HUES48 (cell line): Measurements from ENCODE around the gene TSC1.
"Not testable (repeated sequence)": the region's sequence is repeated elsewhere in the genome, so short reads cannot be mapped to it uniquely, and the experiment has no call there.

Experiments used
- H3K27ac ChIP-seq: one replicate; pipeline ENCODE4 v1.7.0; 2013; ENCODE audit warnings: low read depth, low read length, inconsistent platforms
- H3K27me3 ChIP-seq: 2 replicates; pipeline ENCODE4 v1.6.1; 2013; ENCODE audit warnings: mild to moderate bottlenecking, low read length; ENCODE audit not compliant: control insufficient read depth, insufficient read depth
- H3K36me3 ChIP-seq: 2 replicates; pipeline ENCODE4 v1.6.1; 2013; ENCODE audit warnings: low read length; ENCODE audit not compliant: control insufficient read depth, insufficient read depth
- H3K4me1 ChIP-seq: 2 replicates; pipeline ENCODE4 v1.6.1; 2013; ENCODE audit warnings: mild to moderate bottlenecking, low read length; ENCODE audit not compliant: control insufficient read depth, insufficient read depth
- H3K4me3 ChIP-seq: 2 replicates; pipeline ENCODE4 v1.5.1; 2013; ENCODE audit warnings: mild to moderate bottlenecking, low read depth, low read length
- H3K9ac ChIP-seq: 2 replicates; pipeline ENCODE4 v1.6.1; 2013; ENCODE audit warnings: mild to moderate bottlenecking, low read depth, low read length, moderate library complexity
- H3K9me3 ChIP-seq: 2 replicates; pipeline ENCODE4 v1.6.1; 2013; ENCODE audit warnings: low read length; ENCODE audit not compliant: control insufficient read depth, insufficient read depth

TSC1 gene

DNA sequence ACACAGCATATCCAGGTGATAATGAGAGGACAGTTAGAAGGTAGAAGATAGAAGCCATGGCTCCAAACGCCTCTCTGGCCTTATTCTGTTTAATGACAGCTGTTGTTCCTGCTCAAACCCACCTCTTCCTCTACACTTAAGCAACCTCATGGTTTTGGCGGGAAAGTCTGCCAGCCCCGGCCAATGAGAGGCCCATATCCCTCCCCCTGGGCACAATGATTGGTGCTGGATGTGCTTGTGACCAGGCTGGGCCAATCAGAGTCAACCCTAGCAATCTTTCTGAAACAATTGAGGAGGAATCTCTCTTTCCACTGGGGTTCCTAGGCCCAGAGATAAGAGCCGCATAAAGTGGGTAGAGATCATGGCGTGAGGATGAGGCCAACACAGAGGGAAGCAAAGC lies 29.3 kb upstream of the TSC1 start:
- Histone ChIP-seq H3K9me3 (no peaks in the 10 kb centered on the region), H3K27ac (no peak overlapping the region), H3K4me1 (peaks cover 3% of the 10 kb centered on the region), H3K36me3 (no peaks in the 10 kb centered on the region), H3K9ac (no peak overlapping the region), H3K27me3 (peaks cover 14% of the 10 kb centered on the region), H3K4me3 (no peak overlapping the region)

DNA sequence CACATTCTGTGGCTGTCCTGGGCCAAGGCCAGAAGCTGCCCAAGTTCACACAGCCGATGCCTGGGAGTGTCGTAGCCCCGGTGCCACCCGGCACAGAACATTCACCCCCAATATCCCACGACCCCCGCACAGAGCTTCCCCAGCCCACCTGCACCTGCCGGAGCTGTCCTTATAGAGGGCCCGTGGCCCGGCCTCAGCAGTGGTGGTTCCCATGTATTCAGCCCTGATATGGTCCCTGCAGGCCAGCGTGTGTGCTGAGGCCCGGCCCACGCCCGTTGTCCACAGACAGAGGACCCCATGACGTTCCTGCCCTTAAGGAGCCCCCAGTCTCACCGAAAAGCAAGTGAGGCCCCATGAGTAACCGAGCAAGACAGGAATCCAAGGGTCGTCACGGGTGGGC lies 28.8 kb upstream of the TSC1 start:
- no peak overlapping the region for H3K9ac ChIP-seq
- H3K4me3 ChIP-seq: no peak overlapping the region
- H3K27me3 ChIP-seq: peaks cover 9% of the 10 kb centered on the region
- H3K27ac ChIP-seq: no peak overlapping the region
- no peaks in the 10 kb centered on the region for H3K36me3 ChIP-seq
- H3K4me1 ChIP-seq: no peaks in the 10 kb centered on the region; the same call in 1 of the 2 replicates
- H3K9me3 ChIP-seq: no peaks in the 10 kb centered on the region

GRCh38 chr9:132970324-132971062 lies 26.1 kb upstream of the TSC1 start:
- no peak overlapping the region for H3K4me3 ChIP-seq
- no peaks in the 10 kb centered on the region for H3K4me1 ChIP-seq
- H3K27me3 ChIP-seq: peaks cover 7% of the 10 kb centered on the region
- H3K27ac ChIP-seq: no peak overlapping the region
- no peaks in the 10 kb centered on the region for H3K36me3 ChIP-seq
- no peak overlapping the region for H3K9ac ChIP-seq
- no peaks in the 10 kb centered on the region for H3K9me3 ChIP-seq

- Histone ChIP-seq H3K4me1 (no peaks in the 10 kb centered on the region), H3K9me3 (no peaks in the 10 kb centered on the region), H3K9ac (no peak overlapping the region), H3K27me3 (peaks cover 7% of the 10 kb centered on the region; the same call in 1 of the 2 replicates), H3K36me3 (no peaks in the 10 kb centered on the region), H3K4me3 (no peak overlapping the region), H3K27ac (no peak overlapping the region)
Observed at GRCh38 chr9:132969783-132970182, 25.4 kb upstream of the TSC1 start.

DNA sequence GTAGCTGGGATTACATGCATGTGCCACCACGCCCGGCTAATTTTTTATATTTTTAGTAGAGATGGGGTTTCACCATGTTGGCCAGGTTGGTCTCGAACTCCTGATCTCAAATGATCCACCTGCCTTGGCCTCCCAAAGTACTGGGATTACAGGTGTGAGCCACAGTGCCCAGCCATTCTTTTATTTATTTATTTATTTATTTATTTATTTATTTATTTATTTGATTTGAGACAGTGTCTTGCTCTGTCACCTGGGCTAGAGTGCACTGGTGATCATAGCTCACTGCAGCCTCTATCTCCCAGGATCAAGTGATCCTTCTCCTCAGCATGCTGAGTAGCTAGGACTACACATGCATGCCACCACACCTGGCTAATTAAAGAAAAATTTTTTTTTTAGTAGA lies 23.5 kb upstream of the TSC1 start:
- not testable (repeated sequence) for H3K4me1 ChIP-seq, H3K9me3 ChIP-seq, H3K36me3 ChIP-seq, H3K27ac ChIP-seq, H3K27me3 ChIP-seq, H3K4me3 ChIP-seq, H3K9ac ChIP-seq

DNA sequence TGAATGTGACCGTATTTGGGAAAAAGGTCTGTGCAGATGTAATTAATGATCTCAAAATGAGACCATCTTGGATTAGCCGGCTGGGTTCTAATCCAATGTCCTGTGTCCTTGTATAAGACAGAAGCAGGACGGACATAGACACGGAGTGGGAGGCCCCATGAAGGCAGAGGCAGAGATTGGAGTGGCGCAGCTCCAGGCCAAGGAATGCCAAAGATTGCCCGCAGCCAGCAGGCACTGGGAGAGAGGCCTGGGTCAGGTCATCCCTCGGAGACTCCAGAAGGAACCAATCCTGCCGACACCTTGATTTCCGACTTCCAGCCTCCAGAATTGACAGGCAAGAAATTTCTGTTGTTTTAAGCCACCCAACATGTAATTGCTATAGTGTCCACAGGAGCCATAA lies 21.1 kb upstream of the TSC1 start:
- H3K9me3 ChIP-seq: no peaks in the 10 kb centered on the region
- no peak overlapping the region for H3K9ac ChIP-seq
- H3K27me3 ChIP-seq: no peaks in the 10 kb centered on the region
- H3K4me3 ChIP-seq: no peak overlapping the region
- no peaks in the 10 kb centered on the region for H3K36me3 ChIP-seq
- H3K27ac ChIP-seq: no peak overlapping the region
- H3K4me1 ChIP-seq: no peaks in the 10 kb centered on the region

- Histone ChIP-seq H3K27ac (no peak overlapping the region), H3K9ac (no peak overlapping the region), H3K4me3 (no peak overlapping the region), H3K4me1 (no peaks in the 10 kb centered on the region), H3K36me3 (no peaks in the 10 kb centered on the region), H3K27me3 (no peaks in the 10 kb centered on the region; the same call in 1 of the 2 replicates), H3K9me3 (no peaks in the 10 kb centered on the region)
Observed at GRCh38 chr9:132961002-132961401, 16.6 kb upstream of the TSC1 start.

DNA sequence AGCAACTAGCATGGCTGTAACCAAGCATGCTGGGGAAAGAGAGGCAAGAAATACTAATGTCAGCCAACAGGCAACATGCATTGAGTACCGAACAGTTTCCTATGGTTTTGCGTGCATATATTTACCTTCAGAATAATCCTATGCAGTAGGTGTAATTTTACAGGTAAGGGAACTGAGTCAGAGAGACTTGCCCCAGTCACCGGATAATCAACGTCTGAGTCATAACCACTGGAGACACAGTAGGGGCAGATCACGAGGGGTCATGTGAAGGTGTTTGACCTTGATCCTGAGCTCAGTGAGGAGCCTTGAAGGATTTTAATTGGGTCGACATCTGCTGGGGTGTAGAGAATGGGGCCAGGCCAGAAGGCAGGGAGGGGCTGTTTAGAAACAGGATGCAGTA lies 13.4 kb upstream of the TSC1 start:
- H3K27me3 ChIP-seq: no peaks in the 10 kb centered on the region; the same call in 1 of the 2 replicates
- H3K4me3 ChIP-seq: no peak overlapping the region
- H3K27ac ChIP-seq: no peak overlapping the region
- H3K9ac ChIP-seq: no peak overlapping the region
- H3K4me1 ChIP-seq: no peaks in the 10 kb centered on the region
- H3K36me3 ChIP-seq: no peaks in the 10 kb centered on the region
- no peaks in the 10 kb centered on the region for H3K9me3 ChIP-seq

DNA sequence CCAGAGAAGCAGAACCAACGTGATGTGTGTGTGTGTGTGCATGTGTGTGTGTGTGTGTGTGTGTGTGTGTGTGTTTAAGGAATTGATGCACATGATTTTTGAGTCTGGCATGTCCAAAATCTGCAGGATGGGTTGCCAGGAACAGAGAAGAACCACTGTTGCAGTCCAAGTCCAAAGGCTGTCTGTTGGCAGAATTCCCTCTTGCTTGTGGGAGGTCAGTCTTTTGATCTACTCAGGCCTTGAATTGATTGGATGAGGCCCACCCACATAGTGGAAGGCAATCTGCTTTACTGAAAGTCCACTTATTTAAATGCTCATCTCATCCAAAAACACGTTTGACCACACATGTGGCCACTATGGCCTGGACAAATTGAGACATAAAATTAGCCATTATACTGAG lies 11.4 kb upstream of the TSC1 start:
- no peak overlapping the region for H3K4me3 ChIP-seq
- H3K27ac ChIP-seq: no peak overlapping the region
- no peaks in the 10 kb centered on the region; the same call in 1 of the 2 replicates for H3K27me3 ChIP-seq
- no peaks in the 10 kb centered on the region for H3K36me3 ChIP-seq
- H3K9me3 ChIP-seq: no peaks in the 10 kb centered on the region
- no peak overlapping the region for H3K9ac ChIP-seq
- H3K4me1 ChIP-seq: no peaks in the 10 kb centered on the region

DNA sequence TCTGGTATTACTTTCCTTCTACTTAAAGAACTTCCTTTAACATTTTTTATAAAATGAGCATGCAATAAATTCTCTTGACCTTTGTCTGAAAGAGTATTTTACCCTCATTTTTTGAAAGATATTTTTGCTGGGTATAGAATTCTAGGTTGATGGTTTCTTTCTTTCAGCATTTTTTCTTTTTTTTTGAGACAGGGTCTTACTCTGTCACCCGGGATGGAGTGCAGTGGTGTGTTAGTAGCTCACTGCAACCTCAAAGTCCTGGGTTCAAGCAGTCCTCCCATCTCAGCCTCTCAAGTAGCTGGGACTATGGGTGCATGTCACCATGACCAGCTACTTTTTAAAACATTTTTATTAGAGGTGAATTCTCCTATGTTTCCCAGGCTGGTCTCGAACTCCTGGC lies 10.7 kb upstream of the TSC1 start:
- Histone ChIP-seq H3K4me1 (no peaks in the 10 kb centered on the region), H3K27me3 (no peaks in the 10 kb centered on the region; the same call in 1 of the 2 replicates), H3K4me3 (no peak overlapping the region), H3K27ac (no peak overlapping the region), H3K36me3 (no peaks in the 10 kb centered on the region), H3K9me3 (no peaks in the 10 kb centered on the region), H3K9ac (no peak overlapping the region)

- Histone ChIP-seq H3K9ac (no peak overlapping the region), H3K4me1 (peaks cover 13% of the 10 kb centered on the region), H3K4me3 (no peak overlapping the region), H3K36me3 (no peaks in the 10 kb centered on the region), H3K9me3 (no peaks in the 10 kb centered on the region), H3K27ac (no peak overlapping the region), H3K27me3 (no peaks in the 10 kb centered on the region)
Observed at GRCh38 chr9:132949709-132950108, 5.3 kb upstream of the TSC1 start.
